Endothelial cell (in vitro differentiated cells): ENCODE data around the gene OR8B8. TPM values are rescaled to one million over a fixed set of nuclear protein-coding genes. Genes with fewer than 3 reads are reported as not detected.

ENCODE experiments used
- DNase-seq: peaks from one replicate; pipeline ENCODE4 v3.0.0; 2021; ENCODE audit warnings: low spot score
- H3K27ac Mint-ChIP-seq: one replicate; pipeline ENCODE4 v1.8.0; 2021; ENCODE audit warnings: mixed read lengths, inconsistent platforms; ENCODE audit not compliant: unreplicated experiment
- H3K27me3 Mint-ChIP-seq: one replicate; pipeline ENCODE4 v1.8.0; 2021; ENCODE audit warnings: mild to moderate bottlenecking, moderate library complexity, mixed read lengths, inconsistent platforms; ENCODE audit not compliant: unreplicated experiment
- H3K36me3 Mint-ChIP-seq: one replicate; pipeline ENCODE4 v1.8.0; 2021; ENCODE audit warnings: mild to moderate bottlenecking, low read depth, mixed read lengths, inconsistent platforms; ENCODE audit not compliant: unreplicated experiment
- H3K4me1 Mint-ChIP-seq: one replicate; pipeline ENCODE4 v1.8.0; 2021; ENCODE audit warnings: mild to moderate bottlenecking, mixed read lengths, inconsistent platforms; ENCODE audit not compliant: unreplicated experiment
- H3K4me3 Mint-ChIP-seq: one replicate; pipeline ENCODE4 v1.8.0; 2021; ENCODE audit warnings: mild to moderate bottlenecking, mixed read lengths, inconsistent platforms; ENCODE audit not compliant: unreplicated experiment
- H3K9me3 Mint-ChIP-seq: one replicate; pipeline ENCODE4 v1.8.0; 2021; ENCODE audit warnings: mixed read lengths, inconsistent platforms; ENCODE audit not compliant: unreplicated experiment
- total RNA-seq: library from RNA; stranded (reverse); fragmentation: NEBNext Ultra II Directional; extraction: Animal tissue kit (Norgen Biotek cat#: 25700); gene quantifications from one replicate; pipeline ENCODE4 v1.2.1, GENCODE V29; 2021; ENCODE audit not compliant: unreplicated experiment
- TF ChIP-seq, protein P1 (sequence below): fragments of 200-600 bp; sonication (generic); IDR thresholded peaks from one replicate; pipeline ENCODE4 v1.5.0; 2021; ENCODE audit warnings: antibody characterized with exemption; ENCODE audit not compliant: unreplicated experiment

Gene OR8B8
- total RNA-seq, 1 donor from 2014 or later = 0.28 TPM

DNA sequence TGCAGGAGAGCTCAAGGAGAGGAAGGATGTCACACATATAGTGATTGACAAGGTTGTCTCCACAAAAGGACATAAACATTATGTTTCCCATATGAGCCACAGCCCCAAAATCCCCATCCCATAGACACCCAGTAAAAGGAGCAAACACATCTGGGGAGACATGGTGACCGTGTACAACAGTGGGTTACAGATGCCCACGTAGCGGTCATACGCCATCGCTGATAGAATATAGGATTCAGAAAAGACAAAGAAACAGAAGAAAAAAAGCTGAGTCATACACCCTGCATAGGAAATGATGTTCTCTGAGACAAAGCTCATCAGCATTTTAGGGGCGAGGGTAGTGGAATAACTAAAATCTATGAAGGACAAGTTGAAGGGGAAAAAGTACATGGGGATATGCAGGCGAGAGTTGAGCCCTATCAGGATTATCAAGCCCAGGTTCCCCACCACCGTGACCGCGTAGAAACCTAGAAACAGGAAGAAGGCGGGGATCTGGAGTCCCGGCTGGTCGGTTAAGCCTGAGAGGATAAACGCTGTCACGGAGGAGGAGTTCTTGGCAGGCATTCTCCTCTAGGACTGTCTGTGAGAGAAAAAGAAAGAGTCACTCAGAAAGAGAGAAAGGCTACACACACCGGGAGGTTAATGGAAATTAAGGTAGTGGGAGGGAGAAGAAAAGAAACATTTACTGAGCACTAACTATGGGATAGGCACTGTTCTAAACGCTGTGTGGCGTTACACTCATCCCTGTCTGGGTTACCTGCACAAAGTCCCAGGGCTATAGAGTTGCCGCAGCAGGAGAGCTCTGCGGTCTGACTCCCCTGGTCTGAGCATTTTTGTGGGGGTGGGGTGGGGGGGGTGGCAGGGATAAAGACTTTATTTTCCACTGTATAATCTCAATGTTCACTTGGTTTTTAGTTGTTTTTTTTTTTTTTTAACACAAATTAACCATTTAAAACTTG lies 36.1 kb upstream of the OR8B8 start:
- no peaks in the 10 kb centered on the region for H3K9me3 Mint-ChIP-seq
- peaks cover 2% of the 10 kb centered on the region for H3K27me3 Mint-ChIP-seq
- peak overlapping the region; percentile 99 for H3K27ac Mint-ChIP-seq
- TF ChIP-seq, protein P1, sequence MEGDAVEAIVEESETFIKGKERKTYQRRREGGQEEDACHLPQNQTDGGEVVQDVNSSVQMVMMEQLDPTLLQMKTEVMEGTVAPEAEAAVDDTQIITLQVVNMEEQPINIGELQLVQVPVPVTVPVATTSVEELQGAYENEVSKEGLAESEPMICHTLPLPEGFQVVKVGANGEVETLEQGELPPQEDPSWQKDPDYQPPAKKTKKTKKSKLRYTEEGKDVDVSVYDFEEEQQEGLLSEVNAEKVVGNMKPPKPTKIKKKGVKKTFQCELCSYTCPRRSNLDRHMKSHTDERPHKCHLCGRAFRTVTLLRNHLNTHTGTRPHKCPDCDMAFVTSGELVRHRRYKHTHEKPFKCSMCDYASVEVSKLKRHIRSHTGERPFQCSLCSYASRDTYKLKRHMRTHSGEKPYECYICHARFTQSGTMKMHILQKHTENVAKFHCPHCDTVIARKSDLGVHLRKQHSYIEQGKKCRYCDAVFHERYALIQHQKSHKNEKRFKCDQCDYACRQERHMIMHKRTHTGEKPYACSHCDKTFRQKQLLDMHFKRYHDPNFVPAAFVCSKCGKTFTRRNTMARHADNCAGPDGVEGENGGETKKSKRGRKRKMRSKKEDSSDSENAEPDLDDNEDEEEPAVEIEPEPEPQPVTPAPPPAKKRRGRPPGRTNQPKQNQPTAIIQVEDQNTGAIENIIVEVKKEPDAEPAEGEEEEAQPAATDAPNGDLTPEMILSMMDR = no peak
- H3K4me3 Mint-ChIP-seq = peak overlapping the region; percentile 65
- DNase-seq = peak; percentile 44
- no peaks in the 10 kb centered on the region for H3K36me3 Mint-ChIP-seq
- peaks cover 28% of the 10 kb centered on the region for H3K4me1 Mint-ChIP-seq

- H3K36me3 Mint-ChIP-seq = no peaks in the 10 kb centered on the region
- TF ChIP-seq, protein P1 = no peak
- H3K27ac Mint-ChIP-seq = no peak overlapping the region
- peaks cover 48% of the 10 kb centered on the region for H3K4me1 Mint-ChIP-seq
- no peak overlapping the region for H3K4me3 Mint-ChIP-seq
- peaks cover 5% of the 10 kb centered on the region for H3K27me3 Mint-ChIP-seq
- no peaks in the 10 kb centered on the region for H3K9me3 Mint-ChIP-seq
- no peak for DNase-seq
Measured at GRCh38 chr11:124479561-124479960, 34.1 kb upstream of the OR8B8 start.

- Mint-ChIP-seq H3K4me3 (no peak overlapping the region), H3K9me3 (no peaks in the 10 kb centered on the region), H3K27me3 (peaks cover 3% of the 10 kb centered on the region), H3K27ac (peak overlapping the region; percentile 76), H3K36me3 (no peaks in the 10 kb centered on the region), H3K4me1 (peaks cover 53% of the 10 kb centered on the region)
- DNase-seq = no peak
- TF ChIP-seq, protein P1 = no peak
Measured at GRCh38 chr11:124475265-124475664, 29.8 kb upstream of the OR8B8 start.

- peaks cover 3% of the 10 kb centered on the region for H3K27me3 Mint-ChIP-seq
- no peak overlapping the region for H3K4me3 Mint-ChIP-seq
- TF ChIP-seq, protein P1 = no peak
- no peak for DNase-seq
- H3K36me3 Mint-ChIP-seq = no peaks in the 10 kb centered on the region
- H3K9me3 Mint-ChIP-seq = no peaks in the 10 kb centered on the region
- peaks cover 56% of the 10 kb centered on the region for H3K4me1 Mint-ChIP-seq
- peak overlapping the region; percentile 76 for H3K27ac Mint-ChIP-seq
Measured at GRCh38 chr11:124474779-124475178, 29.3 kb upstream of the OR8B8 start.

- DNase-seq = no peak
- peaks cover 3% of the 10 kb centered on the region for H3K27me3 Mint-ChIP-seq
- no peaks in the 10 kb centered on the region for H3K9me3 Mint-ChIP-seq
- peak overlapping the region; percentile 76 for H3K27ac Mint-ChIP-seq
- TF ChIP-seq, protein P1 = no peak
- no peak overlapping the region for H3K4me3 Mint-ChIP-seq
- no peaks in the 10 kb centered on the region for H3K36me3 Mint-ChIP-seq
- peaks cover 63% of the 10 kb centered on the region for H3K4me1 Mint-ChIP-seq
Measured at GRCh38 chr11:124474079-124474478, 28.6 kb upstream of the OR8B8 start.
